B cell (primary cell): Measurements from ENCODE around the gene TBX1.

Experiments
- CTCF ChIP-seq: fragments of 200-600 bp; IDR thresholded peaks from one replicate; pipeline ENCODE4 v1.8.0; 2022; ENCODE audit warnings: antibody characterized with exemption, mild to moderate bottlenecking
- EZH2 ChIP-seq: IDR thresholded peaks from 2 replicates; pipeline ENCODE4 v1.6.1; 2012; ENCODE audit warnings: borderline replicate concordance, low read depth, mild to moderate bottlenecking, moderate library complexity, low read length; ENCODE audit not compliant: insufficient read depth, poor library complexity, severe bottlenecking

GRCh38 chr22:19727310-19728150, 33.0 kb upstream of the TBX1 start:
- no peak for TF ChIP-seq EZH2
- no peak for TF ChIP-seq CTCF
